Keratinocyte (primary cell): ENCODE measurements around the gene KRTAP5-8.
"Not testable (repeated sequence)": the region's sequence is repeated elsewhere in the genome, so short reads cannot be mapped to it uniquely, and the experiment has no call there.

ENCODE experiments used
- CTCF ChIP-seq, 3 experiments: IDR thresholded peaks in 1 of 3; conservative IDR thresholded peaks in 1 of 3; optimal IDR thresholded peaks in 1 of 3; 2 replicates in 2 of 3; 3 replicates in 1 of 3; pipeline versions ENCODE3 to v1.5.1; 2011; ENCODE audit warnings: low read length in 3 of 3, mild to moderate bottlenecking in 3 of 3, moderate library complexity in 2 of 3, control low read depth in 1 of 3, inconsistent platforms in 1 of 3; ENCODE audit not compliant: insufficient read depth in 2 of 3; ENCODE audit errors: extremely low read depth in 1 of 3
- EZH2 ChIP-seq: IDR thresholded peaks from one replicate; pipeline ENCODE4 v1.6.1; 2012; ENCODE audit warnings: inconsistent platforms, mild to moderate bottlenecking, low read length, moderate library complexity

- TF ChIP-seq CTCF (optimal IDR thresholded peaks at IDR 0.05 in 1 of 3, IDR thresholded peaks at IDR 0.05 in 1 of 3, conservative IDR thresholded peaks at IDR 0.05 in 1 of 3; ENCODE audit: extremely low read depth in 1 of 3, insufficient read depth in 2 of 3, low read length in 3 of 3); EZH2: not testable (repeated sequence)
Observed at GRCh38 chr11:71588314-71588713, 50.5 kb downstream of the KRTAP5-8 start.
